ENCODE data around the gene BEND3. TPM values are rescaled to one million over a fixed set of nuclear protein-coding genes. Genes with fewer than 3 reads are reported as not detected.
A peak's percentile ranks its signal among the peaks of the same experiment; 100 is the strongest.

BEND3 gene
- total and polyA plus RNA-seq, 2 of the 8 experiments (the other 6 are each of a cell fraction or from before 2014, with no cell fraction given), result 25.2 to 38.8 TPM

- no peaks in the 10 kb centered on the region for H3K27me3 ChIP-seq (replicated peaks in 1 of 4; ENCODE audit: control insufficient read depth in 3 of 4, extremely low read depth in 1 of 4, insufficient read depth in 3 of 4, low read length in 3 of 4)
- H3K79me2 ChIP-seq (ENCODE audit: control insufficient read depth in 1 of 2, insufficient read depth in 2 of 2, low read length in 2 of 2), result no peaks in the 10 kb centered on the region
- H3K23me2 ChIP-seq (ENCODE audit: low read depth, low read length), result peaks cover 7% of the 10 kb centered on the region
- H3K9ac ChIP-seq (replicated peaks in 1 of 4; ENCODE audit: extremely low read depth in 1 of 4, low read depth in 3 of 4, low read length in 3 of 4), result no peak overlapping the region
- ChIA-PET CTCF (ENCODE audit: partially characterized antibody) (interaction anchor here (0.8 to 1.1 kb wide), 4 partner anchors 11 to 39 kb away, joined by 3 to 4 read pairs (median 3); no protein-coding TSS in a partner anchor), POLR2A (ENCODE audit: partially characterized antibody) (interaction anchor here (0.5 kb wide), 1 partner anchor 138 kb away, joined by 3 read pairs; no protein-coding TSS in a partner anchor)
- peak overlapping the region; percentile 99; the same call in 1 of the 2 replicates for H2BK20ac ChIP-seq (ENCODE audit: low read length)
- no peaks in the 10 kb centered on the region for H4K20me1 ChIP-seq (replicated peaks in 1 of 2; ENCODE audit: control insufficient read depth in 1 of 2, insufficient read depth in 2 of 2, low read length in 2 of 2)
- no peak for FAIRE-seq
- H3K4me3 ChIP-seq (ENCODE audit: extremely low read depth in 1 of 4, insufficient read depth in 2 of 4, low read depth in 3 of 4, low read length in 4 of 4), result no peak overlapping the region
- H4K8ac ChIP-seq (ENCODE audit: extremely low read depth, insufficient read depth, low read length), result no peak overlapping the region
- no peak overlapping the region for H2BK15ac ChIP-seq (ENCODE audit: low read length)
- H3K56ac ChIP-seq (replicated peaks; ENCODE audit: insufficient read length, low read depth, low read length), result no peak overlapping the region
- peak overlapping the region; percentile 60; the same call in 1 of the 2 replicates for H2AK5ac ChIP-seq (ENCODE audit: low read depth, low read length)
- H2BK12ac ChIP-seq (ENCODE audit: low read depth, low read length), result peak overlapping the region; percentile 84; the same call in 1 of the 2 replicates
- H2BK120ac ChIP-seq (replicated peaks; ENCODE audit: low read depth, low read length), result no peak overlapping the region
- H3K36me3 ChIP-seq (ENCODE audit: control insufficient read depth in 2 of 4, insufficient read depth in 4 of 4, low read length in 3 of 4), result no peaks in the 10 kb centered on the region
- H3K23ac ChIP-seq (ENCODE audit: insufficient read length), result no peak overlapping the region
- H2BK5ac ChIP-seq (ENCODE audit: low read depth, low read length), result no peak overlapping the region
- peak overlapping the region; percentile 55; the same call in 1 of the 2 replicates for H3K18ac ChIP-seq (ENCODE audit: extremely low read depth, low read length)
- H3K4me1 ChIP-seq (replicated peaks in 1 of 4; ENCODE audit: control insufficient read depth in 3 of 4, insufficient read depth in 4 of 4, low read length in 3 of 4), result peaks cover 8 to 18% (median 15%) of the 10 kb centered on the region in 4 experiments; a peak in 6 of 7 replicates
- H4K5ac ChIP-seq (ENCODE audit: insufficient read length, low read depth, low read length), result no peak overlapping the region
- H4K91ac ChIP-seq (replicated peaks; ENCODE audit: insufficient read length, low read length), result no peak overlapping the region
- H3K9me3 ChIP-seq (ENCODE audit: insufficient read depth in 2 of 2, low read depth in 1 of 2, low read length in 1 of 2), result no peaks in the 10 kb centered on the region
- no peak overlapping the region for H3K27ac ChIP-seq (ENCODE audit: low read depth, low read length)
- WGBS, 2 experiments (ENCODE audit: extremely low coverage in 1 of 2, insufficient coverage in 1 of 2, insufficient read length in 1 of 2, insufficient replicate concordance in 2 of 2, low coverage in 1 of 2, low lambda C conversion rate in 2 of 2, missing lambda C conversion rate in 1 of 2), result 87% methylated on average over 3 of the region's 4 CpGs; no CpG with 5 or more reads in 1 of the 2 experiments
- no peak overlapping the region for H3K4ac ChIP-seq (replicated peaks; ENCODE audit: insufficient read length, low read depth, low read length)
- no peaks in the 10 kb centered on the region for H3K79me1 ChIP-seq (ENCODE audit: low read depth, low read length)
- no peak overlapping the region for H3K14ac ChIP-seq (ENCODE audit: insufficient read length)
- no peak overlapping the region for H3K4me2 ChIP-seq (ENCODE audit: insufficient read depth in 1 of 2, low read depth in 2 of 2, low read length in 2 of 2)
- no peak overlapping the region for H2AFZ ChIP-seq (ENCODE audit: low read length)
- DNase-seq (ENCODE audit: low read depth in 1 of 2, low spot score in 2 of 2), result no peak
- TF ChIP-seq SP2 (IDR thresholded peaks at IDR 0.05; ENCODE audit: low read length), result no peak
- TF ChIP-seq CTCF (IDR thresholded peaks at IDR 0.05; ENCODE audit: control extremely low read depth in 1 of 3, insufficient read depth in 1 of 3, low read depth in 1 of 3, low read length in 3 of 3), result no peak
- no peak for TF ChIP-seq CTBP2 (IDR thresholded peaks at IDR 0.05; ENCODE audit: borderline replicate concordance, insufficient read depth, insufficient read length, low read length)
- no peak for TF ChIP-seq JUND (IDR thresholded peaks at IDR 0.05; ENCODE audit: low read length)
- no peak for TF ChIP-seq FOSL1 (IDR thresholded peaks at IDR 0.05; ENCODE audit: insufficient read depth, low read depth, low read length)
- TF ChIP-seq E2F6 (IDR thresholded peaks at IDR 0.05), result no peak
- no peak for TF ChIP-seq SIX5 (IDR thresholded peaks at IDR 0.05; ENCODE audit: low read depth, low read length)
- no peak for TF ChIP-seq SP1 (IDR thresholded peaks at IDR 0.05; ENCODE audit: low read depth, low read length)
- TF ChIP-seq ATF2 (IDR thresholded peaks at IDR 0.05; ENCODE audit: low read length), result no peak
Observed at GRCh38 chr6:107120404-107120803, 5.1 kb upstream of the BEND3 start.
